Hippocampal formation (tissue), 2 donors: ENCODE results near the gene OR51T1.

Source experiments
- DNase-seq, 2 donors: peaks; one replicate each; lab custom pipeline; 2025; lab: John Stamatoyannopoulos, UW

Gene OR51T1

DNA sequence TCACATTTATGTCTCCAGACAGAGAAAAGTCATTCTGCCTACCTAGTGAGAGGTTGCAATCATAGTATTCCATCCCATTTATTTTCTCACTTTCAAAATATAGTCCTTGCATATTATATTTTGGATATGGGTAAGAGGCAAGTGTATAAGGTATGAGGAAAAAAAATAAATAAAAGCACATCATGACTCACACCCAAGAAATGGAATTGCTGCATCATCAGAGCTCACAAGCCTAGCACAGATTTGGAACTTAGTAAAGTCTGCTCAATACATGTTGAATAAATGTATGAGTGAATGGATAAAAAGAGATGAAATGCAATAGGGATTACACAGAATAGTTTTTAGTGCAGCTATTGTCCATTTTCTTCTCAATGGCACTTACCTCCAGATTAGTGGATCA, 44.9 kb downstream of the OR51T1 start:
- no peak for DNase-seq
